Activated CD4-positive, alpha-beta T cell treated with anti-CD3 and anti-CD28 coated beads, Interleukin-2, Interleukin-6, amounts not matched to agents 100 ng/mL and 50 ng/mL, durations not matched to agents 16 hours and 8 hours (primary cell): ENCODE measurements around the gene LOXL4.
"Not testable (repeated sequence)": the region's sequence is repeated elsewhere in the genome, so short reads cannot be mapped to it uniquely, and the experiment has no call there.

Experiments used
- DNase-seq: peaks from one replicate; pipeline ENCODE4 v3.0.0-alpha.2; 2020

LOXL4 gene

GRCh38 chr10:98240524-98240923 is 27.5 kb downstream of the LOXL4 start:
- no peak for DNase-seq

- DNase-seq = no peak
Observed at GRCh38 chr10:98238391-98238790, 29.6 kb downstream of the LOXL4 start.

- DNase-seq = no peak
Observed at GRCh38 chr10:98236862-98237261, 31.1 kb downstream of the LOXL4 start.

DNA sequence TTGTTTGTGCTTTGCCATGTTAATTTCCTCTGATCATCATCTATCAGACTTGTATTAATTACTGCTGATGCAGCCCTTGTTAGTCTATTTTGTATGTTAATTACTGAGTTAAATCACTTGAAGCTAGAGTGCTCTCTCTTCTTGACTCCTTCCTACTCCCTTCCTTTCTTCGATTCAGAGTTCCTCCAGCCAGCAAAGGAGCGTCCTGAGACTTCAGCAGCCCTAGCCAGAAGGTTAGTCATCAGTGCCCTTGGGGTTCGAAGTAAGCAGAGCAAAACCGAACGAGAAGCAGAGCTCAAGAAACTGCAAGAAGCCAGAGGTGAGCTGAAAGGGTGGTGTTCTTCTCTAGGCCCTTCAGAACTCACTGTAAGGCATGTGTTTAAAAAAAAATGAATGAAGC is 32.1 kb downstream of the LOXL4 start:
- DNase-seq = no peak

DNA sequence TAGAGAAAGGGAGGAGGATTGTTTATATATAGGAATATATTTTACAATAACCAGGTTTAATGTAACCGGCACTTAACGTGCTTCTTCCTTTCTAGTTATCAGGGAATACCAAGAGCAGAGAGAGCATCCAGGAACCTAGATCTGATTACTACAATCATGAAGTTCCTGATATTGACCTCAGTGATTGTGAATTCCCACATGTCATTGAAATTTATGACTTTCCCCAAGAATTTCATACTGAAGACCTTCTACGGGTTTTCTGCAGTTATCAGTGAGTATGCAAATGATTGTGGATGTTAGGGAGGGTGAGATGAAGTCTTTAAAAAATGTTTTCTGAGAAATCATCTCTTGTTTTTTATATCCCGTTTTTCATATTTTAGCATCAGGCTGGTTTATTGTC is 36.6 kb downstream of the LOXL4 start:
- no peak for DNase-seq

DNA sequence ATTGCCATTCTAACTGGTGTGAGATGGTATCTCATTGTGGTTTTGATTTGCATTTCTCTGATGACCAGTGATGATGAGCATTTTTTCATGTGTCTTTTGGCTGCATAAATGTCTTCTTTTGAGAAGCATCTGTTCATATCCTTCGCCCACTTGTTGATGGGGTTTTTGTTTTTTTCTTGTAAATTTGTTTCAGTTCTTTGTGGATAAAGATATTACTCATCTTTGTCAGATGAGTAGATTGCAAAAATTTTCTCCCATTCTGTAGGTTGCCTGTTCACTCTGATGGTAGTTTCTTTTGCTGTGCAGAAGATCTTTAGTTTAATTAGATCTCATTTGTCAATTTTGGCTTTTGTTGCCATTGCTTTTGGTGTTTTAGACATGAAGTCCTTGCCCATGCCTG is 39.7 kb downstream of the LOXL4 start:
- not testable (repeated sequence) for DNase-seq

DNA sequence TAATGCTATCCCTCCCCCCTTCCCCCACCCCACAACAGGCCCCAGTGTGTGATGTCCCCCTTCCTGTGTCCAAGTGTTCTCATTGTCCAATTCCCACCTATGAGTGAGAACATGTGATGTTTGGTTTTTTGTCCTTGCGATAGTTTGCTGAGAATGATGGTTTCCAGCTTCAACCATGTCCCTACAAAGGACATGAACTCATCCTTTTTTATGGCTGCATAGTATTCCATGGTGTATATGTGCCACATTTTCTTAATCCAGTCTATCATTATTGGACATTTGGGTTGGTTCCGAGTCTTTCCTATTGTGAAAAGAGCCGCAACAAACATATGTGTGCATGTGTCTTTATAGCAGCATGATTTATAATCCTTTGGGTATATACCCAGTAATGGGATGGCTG is 40.3 kb downstream of the LOXL4 start:
- DNase-seq = not testable (repeated sequence)

DNA sequence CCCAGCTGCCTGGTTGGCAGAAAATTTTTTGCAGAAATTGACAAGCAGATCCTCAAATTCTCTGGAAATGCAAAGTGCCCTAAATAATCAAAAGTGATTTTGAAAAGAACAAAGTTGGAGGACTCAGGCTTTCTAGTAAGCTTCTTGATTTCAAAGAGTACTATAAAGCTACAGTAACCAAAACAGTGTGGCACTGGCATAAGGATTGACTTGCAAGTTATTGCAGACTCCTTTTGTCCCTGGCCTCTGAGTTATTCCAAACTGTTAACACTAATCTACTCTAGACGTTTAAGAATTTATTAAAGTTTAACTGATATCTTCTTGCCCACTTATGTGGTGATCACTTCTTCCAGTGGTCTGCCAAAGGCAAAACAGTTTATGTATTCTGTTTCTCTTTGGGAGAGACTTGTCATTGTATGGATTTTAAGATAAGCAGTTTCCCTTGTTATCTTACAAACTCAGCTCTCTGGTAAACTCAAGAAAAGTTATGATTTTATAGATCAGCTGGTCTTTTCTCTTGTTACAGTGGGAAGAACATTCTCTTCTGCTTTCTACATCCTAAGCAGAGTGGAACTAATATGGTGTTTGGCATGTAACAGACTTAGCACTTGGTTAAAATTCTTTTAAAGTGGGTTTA is 41.4 kb downstream of the LOXL4 start:
- no peak for DNase-seq

GRCh38 chr10:98224996-98225395 is 43.0 kb downstream of the LOXL4 start:
- no peak for DNase-seq

DNA sequence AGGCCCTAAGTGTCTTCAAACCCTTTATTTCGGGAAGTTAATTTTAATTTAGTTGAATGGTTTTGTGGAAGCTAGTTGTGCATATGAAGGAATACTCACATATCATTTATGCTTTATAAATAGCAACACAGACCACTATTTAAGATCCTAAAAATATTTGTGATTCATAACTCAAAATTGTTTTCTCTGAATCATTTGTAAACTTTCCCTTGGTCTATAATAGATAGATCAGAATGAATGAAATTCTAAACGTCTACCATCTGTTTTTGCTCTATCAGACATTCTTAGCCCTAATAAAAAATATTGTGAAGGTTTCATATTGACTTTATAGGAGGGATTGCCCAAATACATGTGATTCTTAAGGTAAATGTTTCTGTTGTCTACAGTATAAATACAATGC is 43.5 kb downstream of the LOXL4 start:
- no peak for DNase-seq

- DNase-seq = no peak
Observed at GRCh38 chr10:98223874-98224273, 44.1 kb downstream of the LOXL4 start.

DNA sequence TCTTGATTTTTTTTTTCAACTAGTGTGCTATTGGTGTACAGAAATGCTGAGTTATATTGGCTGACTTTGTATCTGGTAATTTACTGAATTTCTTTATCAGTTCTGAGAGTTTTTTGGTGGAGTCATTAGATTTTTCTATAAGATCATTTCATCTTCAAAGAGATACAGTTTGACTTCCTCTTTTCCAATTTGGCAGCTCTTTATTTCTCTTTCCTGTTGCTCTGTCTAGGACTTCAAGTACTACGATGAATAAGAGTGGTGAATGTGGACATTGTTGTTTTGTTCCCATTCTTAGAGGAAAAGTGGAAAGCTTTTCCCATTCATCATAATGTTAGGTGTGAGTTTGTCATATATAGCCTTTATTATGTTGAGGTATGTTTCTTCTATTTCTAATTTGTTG is 50.2 kb downstream of the LOXL4 start:
- no peak for DNase-seq

- DNase-seq = no peak
Observed at GRCh38 chr10:98215373-98215772, 52.6 kb downstream of the LOXL4 start.

DNA sequence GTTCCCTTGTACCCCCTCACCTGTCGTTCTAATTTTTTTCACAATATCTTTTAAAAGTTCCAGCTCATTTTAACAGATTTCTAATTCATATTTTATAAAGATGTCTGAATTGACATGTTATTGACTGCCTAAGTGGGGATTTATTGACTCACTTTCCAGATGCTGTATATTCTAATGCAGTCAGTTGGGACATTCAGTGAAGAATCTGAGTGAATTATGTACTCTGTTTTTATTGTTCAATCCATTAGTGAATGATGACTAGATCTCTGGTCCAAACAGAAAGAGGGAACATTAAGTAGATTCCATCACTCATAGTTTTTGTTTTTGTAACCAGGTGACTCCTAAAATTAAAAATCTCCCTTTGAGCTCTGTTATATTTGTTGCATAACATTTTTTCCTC is 54.3 kb downstream of the LOXL4 start:
- DNase-seq = no peak

GRCh38 chr10:98212196-98212595 is 55.8 kb downstream of the LOXL4 start:
- no peak for DNase-seq

DNA sequence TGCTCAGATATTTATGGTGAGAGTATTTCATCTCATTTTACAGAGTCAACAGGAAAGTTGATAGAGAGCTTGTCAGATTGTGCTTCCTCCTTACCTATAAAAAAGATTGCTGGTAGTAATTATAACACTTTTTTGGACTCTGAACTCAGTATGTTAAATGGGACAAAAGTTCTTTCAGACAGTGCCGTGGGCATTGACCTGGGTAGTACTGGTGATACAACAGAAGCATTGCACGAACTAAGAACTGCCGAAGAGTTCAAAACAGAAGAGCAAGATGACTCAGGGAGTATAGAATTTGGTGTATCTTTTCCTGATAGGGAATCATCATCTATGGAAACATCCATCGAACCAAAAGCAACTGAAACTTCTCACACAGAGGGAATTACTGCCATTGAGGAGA is 58.6 kb downstream of the LOXL4 start:
- DNase-seq = no peak

- DNase-seq = peak; percentile 5
Observed at GRCh38 chr10:98208925-98209324, 59.1 kb downstream of the LOXL4 start.

DNA sequence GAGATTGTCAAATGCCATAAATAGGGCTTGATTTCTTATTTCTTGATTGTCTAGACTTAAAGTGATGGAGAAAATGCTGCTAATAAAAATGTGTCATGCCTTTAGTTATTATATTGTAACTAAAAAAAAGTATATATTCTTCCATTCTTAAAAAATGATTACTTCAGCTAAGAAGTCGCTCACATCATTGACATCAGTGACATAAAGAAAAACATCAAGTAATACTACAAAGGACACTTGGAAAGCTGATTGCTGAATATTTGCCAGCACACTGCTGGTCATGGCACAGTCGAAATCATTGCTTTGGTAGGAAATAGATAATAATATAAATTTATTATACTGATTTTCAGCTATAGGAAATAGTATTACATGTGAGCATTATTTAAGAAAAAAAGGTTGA is 62.6 kb downstream of the LOXL4 start:
- no peak for DNase-seq

DNA sequence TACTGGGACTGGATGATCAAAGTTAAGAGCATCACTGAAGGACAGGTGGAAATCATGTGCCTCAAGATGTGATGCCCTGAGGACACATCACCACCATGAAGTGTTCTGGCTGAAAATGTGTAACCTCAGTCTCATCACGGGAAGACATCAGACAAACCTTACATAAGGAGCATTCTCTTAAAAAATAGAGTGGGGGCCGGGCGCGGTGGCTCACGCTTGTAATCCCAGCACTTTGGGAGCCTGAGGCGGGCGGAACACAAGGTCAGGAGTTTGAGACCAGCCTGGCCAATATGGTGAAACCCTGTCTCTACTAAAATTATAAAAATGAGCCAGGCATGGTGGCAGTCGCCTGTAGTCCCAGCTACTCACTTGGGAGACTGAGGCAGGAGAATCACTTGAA is 65.6 kb downstream of the LOXL4 start:
- DNase-seq = no peak

- DNase-seq = no peak
Observed at GRCh38 chr10:98201760-98202159, 66.2 kb downstream of the LOXL4 start.
